Measurements from ENCODE around the gene FAM229A. TPM values are rescaled to one million over a fixed set of nuclear protein-coding genes. Genes with fewer than 3 reads are reported as not detected.

Gene FAM229A
- total and polyA plus RNA-seq, 2 of the 8 experiments (the other 6 are each of a cell fraction or from before 2014, with no cell fraction given) = 4.1 to 4.2 TPM

DNA sequence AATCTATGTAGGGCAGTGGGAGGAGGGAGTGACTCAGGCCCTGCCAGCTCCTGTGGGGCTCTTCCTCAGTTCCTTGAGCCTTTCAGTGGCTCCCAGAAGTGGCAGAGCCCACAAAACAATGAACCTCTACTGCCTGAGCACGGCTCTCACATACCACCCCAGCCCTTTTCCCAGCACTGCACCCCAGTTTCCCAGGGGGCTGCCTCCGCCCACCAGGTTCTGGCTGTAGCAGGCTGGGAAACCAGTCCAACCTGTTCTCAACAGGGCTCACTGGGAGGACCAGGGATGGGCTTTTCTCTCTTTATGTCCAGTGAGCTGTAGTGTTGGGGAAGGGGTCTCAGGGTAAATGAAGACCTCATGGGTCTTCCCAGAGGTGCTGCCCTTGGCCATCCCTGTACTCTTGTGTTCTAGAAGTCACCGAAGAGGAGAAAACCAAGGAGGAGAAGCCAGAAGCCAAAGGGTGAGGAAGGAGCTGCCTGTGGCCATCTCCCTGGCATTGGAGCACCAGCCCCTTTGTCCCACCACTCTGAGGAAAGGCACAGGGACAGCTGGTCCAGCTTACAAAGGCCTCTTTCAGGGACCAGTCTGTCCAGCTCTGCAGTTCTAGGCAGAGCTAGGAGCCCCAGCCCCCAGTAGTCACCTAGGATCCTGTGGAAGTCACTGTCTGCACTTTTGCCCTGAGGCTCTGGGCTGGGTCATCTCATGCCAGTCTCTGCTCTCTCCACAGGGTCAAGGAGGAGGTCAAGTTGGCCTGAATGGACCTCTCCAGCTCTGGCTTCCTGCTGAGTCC is 29.8 kb downstream of the FAM229A start (continued):
- TF ChIP-seq SP4 (IDR thresholded peaks at IDR 0.05; ENCODE audit: low read length) = no peak
- TF ChIP-seq KDM1A (IDR thresholded peaks at IDR 0.05; ENCODE audit: borderline replicate concordance, low read length) = no peak
- no peak for TF ChIP-seq PHF8 (conservative IDR thresholded peaks at IDR 0.05; ENCODE audit: low read depth, low read length)
